H9 (cell line): ENCODE measurements around the gene PHETA1. TPM values are rescaled to one million over a fixed set of nuclear protein-coding genes. Genes with fewer than 3 reads are reported as not detected.

Experiments
- DNase-seq: peaks from one replicate; pipeline ENCODE4 v3.0.0-alpha.2; 2017
- H2AFZ ChIP-seq: one replicate; pipeline ENCODE4 v1.6.1; 2013; ENCODE audit warnings: mild to moderate bottlenecking, low read length, control low read depth, moderate library complexity
- H2AK5ac ChIP-seq: 2 replicates; pipeline ENCODE4 v1.6.1; 2013; ENCODE audit warnings: low read length, control low read depth, mixed read lengths; ENCODE audit not compliant: insufficient read length
- H2BK120ac ChIP-seq: one replicate; pipeline ENCODE4 v1.6.1; 2013; ENCODE audit warnings: low read depth, mild to moderate bottlenecking, low read length, control low read depth, inconsistent platforms; ENCODE audit not compliant: poor library complexity, severe bottlenecking
- H2BK12ac ChIP-seq: 2 replicates; pipeline ENCODE4 v1.6.1; 2013; ENCODE audit warnings: low read length, control low read depth, mixed read lengths, low read depth; ENCODE audit not compliant: insufficient read length
- H2BK15ac ChIP-seq: 2 replicates; pipeline ENCODE4 v1.6.1; 2013; ENCODE audit warnings: low read depth, low read length, control low read depth
- H2BK20ac ChIP-seq: one replicate; pipeline ENCODE4 v1.6.1; 2013; ENCODE audit warnings: low read depth, mild to moderate bottlenecking, low read length, control low read depth, inconsistent platforms; ENCODE audit not compliant: poor library complexity, severe bottlenecking
- H2BK5ac ChIP-seq: 2 replicates; pipeline ENCODE4 v1.6.1; 2013; ENCODE audit warnings: low read length, control low read depth, mixed read lengths; ENCODE audit not compliant: insufficient read length
- H3K14ac ChIP-seq: 2 replicates; pipeline ENCODE4 v1.6.1; 2013; ENCODE audit warnings: low read length, control low read depth; ENCODE audit not compliant: insufficient read depth
- H3K18ac ChIP-seq: 2 replicates; pipeline ENCODE4 v1.6.1; 2013; ENCODE audit warnings: low read depth, mild to moderate bottlenecking, mixed read lengths, low read length, control low read depth; ENCODE audit not compliant: insufficient read length
- H3K23ac ChIP-seq: 2 replicates; pipeline ENCODE4 v1.6.1; 2013; ENCODE audit warnings: low read length, control low read depth, mixed read lengths, low read depth; ENCODE audit not compliant: insufficient read length
- H3K23me2 ChIP-seq: 2 replicates; pipeline ENCODE4 v1.6.1; 2013; ENCODE audit warnings: low read depth, mild to moderate bottlenecking, mixed read lengths, low read length, control low read depth; ENCODE audit not compliant: insufficient read length, poor library complexity, severe bottlenecking
- H3K27ac ChIP-seq: 2 replicates; pipeline ENCODE4 v1.5.1; 2013; ENCODE audit warnings: low read length, control low read depth, mixed read lengths, low read depth; ENCODE audit not compliant: insufficient read length
- H3K27me3 ChIP-seq: 2 replicates; pipeline ENCODE4 v1.6.1; 2013; ENCODE audit warnings: low read length, control low read depth, inconsistent platforms; ENCODE audit not compliant: insufficient read depth
- H3K4ac ChIP-seq: 2 replicates; pipeline ENCODE4 v1.6.1; 2013; ENCODE audit warnings: low read depth, mild to moderate bottlenecking, control low read depth, inconsistent platforms, low read length, moderate library complexity
- H3K4me1 ChIP-seq: 2 replicates; pipeline ENCODE4 v1.6.1; 2013; ENCODE audit warnings: low read length, control low read depth, inconsistent platforms; ENCODE audit not compliant: insufficient read depth
- H3K4me2 ChIP-seq: 2 replicates; pipeline ENCODE4 v1.6.1; 2013; ENCODE audit warnings: low read length, control low read depth, mixed read lengths; ENCODE audit not compliant: insufficient read length, insufficient read depth
- H3K56ac ChIP-seq: 2 replicates; pipeline ENCODE4 v1.6.1; 2013; ENCODE audit warnings: low read depth, mild to moderate bottlenecking, mixed read lengths, low read length, control low read depth; ENCODE audit not compliant: insufficient read length
- H3K79me1 ChIP-seq: 2 replicates; pipeline ENCODE4 v1.6.1; 2013; ENCODE audit warnings: low read depth, mild to moderate bottlenecking, moderate library complexity, low read length, control low read depth, inconsistent platforms; ENCODE audit not compliant: insufficient read depth, poor library complexity, severe bottlenecking
- H3K79me2 ChIP-seq: 2 replicates; pipeline ENCODE4 v1.6.1; 2013; ENCODE audit warnings: low read length, control low read depth, inconsistent platforms; ENCODE audit not compliant: insufficient read depth
- H3K9ac ChIP-seq: 2 replicates; pipeline ENCODE4 v1.6.1; 2013; ENCODE audit warnings: low read length, control low read depth, mixed read lengths; ENCODE audit not compliant: insufficient read length; ENCODE audit errors: extremely low read depth
- H3K9me3 ChIP-seq: one replicate; pipeline ENCODE4 v1.6.1; 2013; ENCODE audit warnings: low read depth, low read length, inconsistent platforms; ENCODE audit not compliant: control insufficient read depth
- H3T11ph ChIP-seq: one replicate; pipeline ENCODE4 v1.6.1; 2013; ENCODE audit warnings: mild to moderate bottlenecking, low read length, control low read depth, inconsistent platforms
- H4K20me1 ChIP-seq: one replicate; pipeline ENCODE4 v1.6.1; 2013; ENCODE audit not compliant: control insufficient read depth, insufficient read length, insufficient read depth
- H4K5ac ChIP-seq: 2 replicates; pipeline ENCODE4 v1.6.1; 2013; ENCODE audit warnings: low read depth, mild to moderate bottlenecking, mixed read lengths, low read length, control low read depth; ENCODE audit not compliant: insufficient read length
- H4K8ac ChIP-seq: replicated peaks from 2 replicates; pipeline ENCODE4 v1.6.1; 2013; ENCODE audit warnings: low read length, control low read depth, mixed read lengths, low read depth; ENCODE audit not compliant: insufficient read length
- H4K91ac ChIP-seq: 2 replicates; pipeline ENCODE4 v1.6.1; 2013; ENCODE audit warnings: low read depth, mild to moderate bottlenecking, moderate library complexity, mixed read lengths, low read length, control low read depth; ENCODE audit not compliant: insufficient read length
- H3K27ac Mint-ChIP-seq, 3 experiments: 2 replicates in 2 of 3; 3 replicates in 1 of 3; pipeline ENCODE4 v1.8.0; 2020 to 2021; ENCODE audit warnings: mixed read lengths in 3 of 3, mild to moderate bottlenecking in 1 of 3, moderate library complexity in 1 of 3
- H3K27me3 Mint-ChIP-seq: 2 replicates; pipeline ENCODE4 v1.8.0; 2021; ENCODE audit warnings: low read depth, mild to moderate bottlenecking, moderate library complexity, mixed read lengths
- H3K36me3 Mint-ChIP-seq, 3 experiments: 2 replicates in 2 of 3; 3 replicates in 1 of 3; pipeline ENCODE4 v1.8.0; 2020 to 2021; ENCODE audit warnings: low read depth in 3 of 3, mixed read lengths in 3 of 3; ENCODE audit not compliant: insufficient read depth in 1 of 3
- H3K4me1 Mint-ChIP-seq, 2 experiments: 2 replicates each; pipeline ENCODE4 v1.8.0; 2020; ENCODE audit warnings: mixed read lengths in 2 of 2
- H3K4me3 Mint-ChIP-seq, 2 experiments: 2 replicates in 1 of 2; 3 replicates in 1 of 2; pipeline ENCODE4 v1.8.0; 2020 to 2021; ENCODE audit warnings: mild to moderate bottlenecking in 2 of 2, mixed read lengths in 2 of 2, moderate library complexity in 1 of 2
- H3K9me3 Mint-ChIP-seq, 2 experiments: 2 replicates in 1 of 2; 3 replicates in 1 of 2; pipeline ENCODE4 v1.8.0; 2020; ENCODE audit warnings: mild to moderate bottlenecking in 2 of 2, mixed read lengths in 2 of 2, moderate library complexity in 1 of 2
- WGBS: extraction: QIAGEN DNeasy Blood & Tissue Kit; methylation state at CpG from one replicate; pipeline ENCODE4 v1.1.7; 2013; ENCODE audit warnings: missing lambda C conversion rate, low lambda C conversion rate, mixed read lengths; ENCODE audit not compliant: insufficient read length; ENCODE audit errors: extremely low coverage; 5-methylcytosine and 5-hydroxymethylcytosine counted together
- total RNA-seq: library from RNA; stranded (reverse); gene quantifications from 2 replicates; pipeline ENCODE4 v1.2.1, GENCODE V29; 2021
- TF ChIP-seq, protein P1 (sequence below): fragments of 200-600 bp; sonication (generic); conservative IDR thresholded peaks from 3 replicates; pipeline ENCODE4 v1.8.0; 2021; ENCODE audit warnings: antibody characterized with exemption, mild to moderate bottlenecking

Gene PHETA1
- total RNA-seq, 1 experiment from 2014 or later, result 13.1 TPM

DNA sequence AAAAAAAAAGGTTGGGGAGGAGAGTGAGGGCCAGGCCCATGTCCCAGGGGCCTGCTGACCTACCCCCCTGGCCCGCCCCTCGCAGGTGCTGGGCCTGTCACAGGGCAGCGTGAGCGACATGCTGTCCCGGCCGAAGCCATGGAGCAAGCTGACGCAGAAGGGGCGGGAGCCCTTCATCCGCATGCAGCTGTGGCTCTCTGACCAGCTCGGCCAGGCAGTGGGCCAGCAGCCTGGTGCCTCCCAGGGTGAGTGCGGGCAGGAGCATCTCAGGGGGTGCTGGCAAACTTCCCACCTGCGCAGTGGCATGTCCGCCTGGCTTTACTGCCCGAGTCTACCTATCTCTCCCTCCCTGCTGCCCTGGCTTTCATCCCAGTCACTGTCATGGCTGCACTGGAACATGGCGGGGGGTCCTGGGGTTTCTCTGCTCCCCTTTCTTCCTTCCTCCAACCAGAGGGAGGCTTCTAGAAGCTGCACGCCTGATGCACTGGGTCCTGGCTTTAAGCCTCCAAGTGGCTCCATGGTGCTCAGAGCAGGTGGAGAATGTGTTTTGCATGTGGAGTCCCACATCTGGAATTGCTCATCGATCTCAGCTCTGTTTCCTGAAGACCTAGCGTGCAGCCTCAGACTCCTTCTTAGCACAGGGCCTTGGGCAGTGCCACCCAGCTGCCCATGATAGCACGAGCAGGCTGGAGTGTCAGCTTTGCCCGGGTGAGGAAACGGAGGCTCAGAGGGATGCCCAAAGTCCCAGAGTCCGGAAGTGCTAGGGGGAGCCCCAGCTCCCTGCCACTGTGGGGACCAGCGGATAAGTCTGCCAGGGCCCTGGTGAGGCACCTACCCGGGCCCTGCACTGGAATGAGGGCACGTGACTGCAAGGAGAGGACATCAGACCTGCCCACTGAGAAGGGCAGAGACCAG lies 46.3 kb downstream of the PHETA1 start:
- Histone ChIP-seq H3K9me3 (no peaks in the 10 kb centered on the region), H3K4ac (no peak overlapping the region), H4K91ac (no peak overlapping the region), H2BK20ac (no peak overlapping the region), H4K20me1 (no peaks in the 10 kb centered on the region), H3K56ac (no peak overlapping the region), H3K79me2 (no peaks in the 10 kb centered on the region), H2BK120ac (no peak overlapping the region), H3T11ph (no peak overlapping the region), H2BK12ac (no peak overlapping the region), H3K23me2 (no peaks in the 10 kb centered on the region), H2BK5ac (no peak overlapping the region), H3K14ac (no peak overlapping the region), H3K79me1 (no peaks in the 10 kb centered on the region), H3K9ac (no peak overlapping the region), H2AK5ac (no peak overlapping the region), H3K23ac (no peak overlapping the region), H2AFZ (no peak overlapping the region), H4K5ac (no peak overlapping the region), H2BK15ac (no peak overlapping the region), H3K4me2 (no peak overlapping the region), H3K27me3 (no peaks in the 10 kb centered on the region), H4K8ac (no peak overlapping the region), H3K4me1 (no peaks in the 10 kb centered on the region), H3K18ac (no peak overlapping the region), H3K27ac (no peak overlapping the region)
- Mint-ChIP-seq H3K4me3 (no peak overlapping the region), H3K27me3 (no peaks in the 10 kb centered on the region), H3K36me3 (peaks cover 2 to 6% (median 2%) of the 10 kb centered on the region in 3 experiments; a peak in 5 of 7 replicates), H3K27ac (no peak overlapping the region; a peak in 1 of 7 replicates), H3K4me1 (peaks cover 0 to 2% of the 10 kb centered on the region in 2 experiments; a peak in 1 of 4 replicates), H3K9me3 (peaks cover 6% of the 10 kb centered on the region in 2 experiments)
- DNase-seq, result no peak
- no CpG with 5 or more reads among the region's 25 CpGs for WGBS
- TF ChIP-seq, protein P1, sequence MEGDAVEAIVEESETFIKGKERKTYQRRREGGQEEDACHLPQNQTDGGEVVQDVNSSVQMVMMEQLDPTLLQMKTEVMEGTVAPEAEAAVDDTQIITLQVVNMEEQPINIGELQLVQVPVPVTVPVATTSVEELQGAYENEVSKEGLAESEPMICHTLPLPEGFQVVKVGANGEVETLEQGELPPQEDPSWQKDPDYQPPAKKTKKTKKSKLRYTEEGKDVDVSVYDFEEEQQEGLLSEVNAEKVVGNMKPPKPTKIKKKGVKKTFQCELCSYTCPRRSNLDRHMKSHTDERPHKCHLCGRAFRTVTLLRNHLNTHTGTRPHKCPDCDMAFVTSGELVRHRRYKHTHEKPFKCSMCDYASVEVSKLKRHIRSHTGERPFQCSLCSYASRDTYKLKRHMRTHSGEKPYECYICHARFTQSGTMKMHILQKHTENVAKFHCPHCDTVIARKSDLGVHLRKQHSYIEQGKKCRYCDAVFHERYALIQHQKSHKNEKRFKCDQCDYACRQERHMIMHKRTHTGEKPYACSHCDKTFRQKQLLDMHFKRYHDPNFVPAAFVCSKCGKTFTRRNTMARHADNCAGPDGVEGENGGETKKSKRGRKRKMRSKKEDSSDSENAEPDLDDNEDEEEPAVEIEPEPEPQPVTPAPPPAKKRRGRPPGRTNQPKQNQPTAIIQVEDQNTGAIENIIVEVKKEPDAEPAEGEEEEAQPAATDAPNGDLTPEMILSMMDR, result no peak
